Ishikawa (cell line): ENCODE data around the gene CDC25C.

Source experiments
- CEBPB ChIP-seq: IDR thresholded peaks from 2 replicates; pipeline ENCODE4 v1.6.1; 2012
- EP300 ChIP-seq: IDR thresholded peaks from 2 replicates; pipeline ENCODE4 v1.6.1; 2012; ENCODE audit warnings: borderline replicate concordance
- MAX ChIP-seq: IDR thresholded peaks from 2 replicates; pipeline ENCODE4 v1.6.1; 2012
- REST ChIP-seq: IDR thresholded peaks from 2 replicates; pipeline ENCODE4 v1.6.1; 2012; ENCODE audit warnings: low read depth, mild to moderate bottlenecking
- TAF1 ChIP-seq: IDR thresholded peaks from 2 replicates; pipeline ENCODE4 v1.6.1; 2012; ENCODE audit warnings: low read depth, mild to moderate bottlenecking
- TCF12 ChIP-seq: IDR thresholded peaks from 2 replicates; pipeline ENCODE4 v1.6.1; 2012; ENCODE audit warnings: low read depth
- USF1 ChIP-seq: IDR thresholded peaks from 2 replicates; pipeline ENCODE4 v1.6.1; 2012

- TF ChIP-seq USF1 (no peak), REST (no peak), TCF12 (no peak), EP300 (no peak), CEBPB (no peak), MAX (no peak), TAF1 (no peak)
These were observed 84.8 kb downstream of the CDC25C start for GRCh38 chr5:138246822-138247221.
